ENCODE data around the gene CLN3. TPM values are rescaled to one million over a fixed set of nuclear protein-coding genes. Genes with fewer than 3 reads are reported as not detected.

The CLN3 gene
- total and polyA plus RNA-seq, 2 of the 13 experiments (the other 11 are each of a cell fraction or from before 2014, with no cell fraction given), result 23.4 to 46.8 TPM

- TF ChIP-seq ZSCAN21 (CRISPR knock-in tag; IDR thresholded peaks at IDR 0.05; ENCODE audit: borderline replicate concordance), result peak; percentile 67
- no peak for TF ChIP-seq TAF15 (IDR thresholded peaks at IDR 0.05; ENCODE audit: low read depth, low read length, poor library complexity, severe bottlenecking)
- TF ChIP-seq, protein P1, sequence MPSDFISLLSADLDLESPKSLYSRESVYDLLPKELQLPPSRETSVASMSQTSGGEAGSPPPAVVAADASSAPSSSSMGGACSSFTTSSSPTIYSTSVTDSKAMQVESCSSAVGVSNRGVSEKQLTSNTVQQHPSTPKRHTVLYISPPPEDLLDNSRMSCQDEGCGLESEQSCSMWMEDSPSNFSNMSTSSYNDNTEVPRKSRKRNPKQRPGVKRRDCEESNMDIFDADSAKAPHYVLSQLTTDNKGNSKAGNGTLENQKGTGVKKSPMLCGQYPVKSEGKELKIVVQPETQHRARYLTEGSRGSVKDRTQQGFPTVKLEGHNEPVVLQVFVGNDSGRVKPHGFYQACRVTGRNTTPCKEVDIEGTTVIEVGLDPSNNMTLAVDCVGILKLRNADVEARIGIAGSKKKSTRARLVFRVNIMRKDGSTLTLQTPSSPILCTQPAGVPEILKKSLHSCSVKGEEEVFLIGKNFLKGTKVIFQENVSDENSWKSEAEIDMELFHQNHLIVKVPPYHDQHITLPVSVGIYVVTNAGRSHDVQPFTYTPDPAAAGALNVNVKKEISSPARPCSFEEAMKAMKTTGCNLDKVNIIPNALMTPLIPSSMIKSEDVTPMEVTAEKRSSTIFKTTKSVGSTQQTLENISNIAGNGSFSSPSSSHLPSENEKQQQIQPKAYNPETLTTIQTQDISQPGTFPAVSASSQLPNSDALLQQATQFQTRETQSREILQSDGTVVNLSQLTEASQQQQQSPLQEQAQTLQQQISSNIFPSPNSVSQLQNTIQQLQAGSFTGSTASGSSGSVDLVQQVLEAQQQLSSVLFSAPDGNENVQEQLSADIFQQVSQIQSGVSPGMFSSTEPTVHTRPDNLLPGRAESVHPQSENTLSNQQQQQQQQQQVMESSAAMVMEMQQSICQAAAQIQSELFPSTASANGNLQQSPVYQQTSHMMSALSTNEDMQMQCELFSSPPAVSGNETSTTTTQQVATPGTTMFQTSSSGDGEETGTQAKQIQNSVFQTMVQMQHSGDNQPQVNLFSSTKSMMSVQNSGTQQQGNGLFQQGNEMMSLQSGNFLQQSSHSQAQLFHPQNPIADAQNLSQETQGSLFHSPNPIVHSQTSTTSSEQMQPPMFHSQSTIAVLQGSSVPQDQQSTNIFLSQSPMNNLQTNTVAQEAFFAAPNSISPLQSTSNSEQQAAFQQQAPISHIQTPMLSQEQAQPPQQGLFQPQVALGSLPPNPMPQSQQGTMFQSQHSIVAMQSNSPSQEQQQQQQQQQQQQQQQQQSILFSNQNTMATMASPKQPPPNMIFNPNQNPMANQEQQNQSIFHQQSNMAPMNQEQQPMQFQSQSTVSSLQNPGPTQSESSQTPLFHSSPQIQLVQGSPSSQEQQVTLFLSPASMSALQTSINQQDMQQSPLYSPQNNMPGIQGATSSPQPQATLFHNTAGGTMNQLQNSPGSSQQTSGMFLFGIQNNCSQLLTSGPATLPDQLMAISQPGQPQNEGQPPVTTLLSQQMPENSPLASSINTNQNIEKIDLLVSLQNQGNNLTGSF (CRISPR knock-in tag; IDR thresholded peaks at IDR 0.05), result no peak
- TF ChIP-seq HNRNPUL1 (IDR thresholded peaks at IDR 0.05; ENCODE audit: low read depth, low read length), result no peak
- no peak for TF ChIP-seq DPF2 (CRISPR knock-in tag; IDR thresholded peaks at IDR 0.05; ENCODE audit: borderline replicate concordance, low read depth)
- no peak for TF ChIP-seq HBP1 (CRISPR knock-in tag; IDR thresholded peaks at IDR 0.05; ENCODE audit: low read depth)
- TF ChIP-seq SIN3B (IDR thresholded peaks at IDR 0.05; ENCODE audit: low read length), result peak; percentile 79; the same call in 1 of the 2 replicates
- TF ChIP-seq KAT8 (CRISPR knock-in tag; IDR thresholded peaks at IDR 0.05), result peak; percentile 98
- TF ChIP-seq ZFY (CRISPR knock-in tag; IDR thresholded peaks at IDR 0.05), result peak; percentile 85
- TF ChIP-seq CHD2 (IDR thresholded peaks at IDR 0.05; ENCODE audit: low read depth, low read length), result no peak
- TF ChIP-seq ZNF383 (CRISPR knock-in tag; IDR thresholded peaks at IDR 0.05; ENCODE audit: borderline replicate concordance), result no peak
- TF ChIP-seq MAFK (conservative IDR thresholded peaks at IDR 0.05 in 1 of 2, IDR thresholded peaks at IDR 0.05 in 1 of 2; ENCODE audit: low read length in 2 of 2), result no peak
- TF ChIP-seq SALL1 (CRISPR knock-in tag; IDR thresholded peaks at IDR 0.05), result peak; percentile 85
- TF ChIP-seq PITX1 (CRISPR knock-in tag; IDR thresholded peaks at IDR 0.05), result no peak; the same call in 1 of the 2 replicates
- TF ChIP-seq HOXA7 (CRISPR knock-in tag; IDR thresholded peaks at IDR 0.05), result no peak
- TF ChIP-seq YEATS2 (CRISPR knock-in tag; IDR thresholded peaks at IDR 0.05; ENCODE audit: borderline replicate concordance), result peak; percentile 90
- TF ChIP-seq GTF3A (CRISPR knock-in tag; conservative IDR thresholded peaks at IDR 0.05), result no peak
- no peak for TF ChIP-seq CSRNP2 (CRISPR knock-in tag; conservative IDR thresholded peaks at IDR 0.05; ENCODE audit: low read depth)
- TF ChIP-seq GLMP (CRISPR knock-in tag; IDR thresholded peaks at IDR 0.05; ENCODE audit: borderline replicate concordance), result no peak
- no peak for TF ChIP-seq ZNF780A (CRISPR knock-in tag; IDR thresholded peaks at IDR 0.05)
- TF ChIP-seq ZSCAN22 (CRISPR knock-in tag; IDR thresholded peaks at IDR 0.05), result no peak
- TF ChIP-seq ZNF12 (CRISPR knock-in tag; IDR thresholded peaks at IDR 0.05), result no peak
These were observed at the start of gene CLN3 (continued) for GRCh38 chr16:28491970-28492474.

Data from HepG2 (cell line).